ENCODE measurements around the gene SUSD5.
A peak's percentile ranks its signal among the peaks of the same experiment; 100 is the strongest.

Gene SUSD5

GRCh38 chr3:33229947-33230346, 11.3 kb upstream of the SUSD5 start:
- H3K27me3 ChIP-seq (ENCODE audit: low read depth, low read length), result no peaks in the 10 kb centered on the region
- no peaks in the 10 kb centered on the region for H3K4me1 ChIP-seq (ENCODE audit: control insufficient read depth in 1 of 2, insufficient read depth in 2 of 2, low read length in 2 of 2)
- H3K27ac ChIP-seq (ENCODE audit: low read length), result no peak overlapping the region
- H3K36me3 ChIP-seq (ENCODE audit: control insufficient read depth in 1 of 2, insufficient read depth in 2 of 2, low read length in 2 of 2), result no peaks in the 10 kb centered on the region
- no peak overlapping the region for H3K4me3 ChIP-seq (ENCODE audit: low read depth in 1 of 2, low read length in 2 of 2)
- H3K9me3 ChIP-seq (ENCODE audit: control insufficient read depth in 1 of 2, low read length in 2 of 2), result no peaks in the 10 kb centered on the region

- H3K9me3 ChIP-seq (ENCODE audit: control insufficient read depth in 1 of 2, low read length in 2 of 2), result no peaks in the 10 kb centered on the region
- H3K4me3 ChIP-seq (ENCODE audit: low read depth in 1 of 2, low read length in 2 of 2), result no peak overlapping the region
- H3K27ac ChIP-seq (ENCODE audit: low read length), result no peak overlapping the region
- no peaks in the 10 kb centered on the region for H3K36me3 ChIP-seq (ENCODE audit: control insufficient read depth in 1 of 2, insufficient read depth in 2 of 2, low read length in 2 of 2)
- no peaks in the 10 kb centered on the region for H3K27me3 ChIP-seq (ENCODE audit: low read depth, low read length)
- H3K4me1 ChIP-seq (ENCODE audit: control insufficient read depth in 1 of 2, insufficient read depth in 2 of 2, low read length in 2 of 2), result no peaks in the 10 kb centered on the region
Measured at GRCh38 chr3:33229066-33229465, 10.5 kb upstream of the SUSD5 start.

- Histone ChIP-seq H3K4me3 (ENCODE audit: low read depth in 1 of 2, low read length in 2 of 2) (no peak overlapping the region), H3K4me1 (ENCODE audit: control insufficient read depth in 1 of 2, insufficient read depth in 2 of 2, low read length in 2 of 2) (peaks cover 0 to 14% of the 10 kb centered on the region in 2 donors), H3K27ac (ENCODE audit: low read length) (no peak overlapping the region), H3K27me3 (ENCODE audit: low read depth, low read length) (no peaks in the 10 kb centered on the region), H3K36me3 (ENCODE audit: control insufficient read depth in 1 of 2, insufficient read depth in 2 of 2, low read length in 2 of 2) (no peaks in the 10 kb centered on the region), H3K9me3 (ENCODE audit: control insufficient read depth in 1 of 2, low read length in 2 of 2) (no peaks in the 10 kb centered on the region)
Measured at GRCh38 chr3:33221241-33221640, 2.6 kb upstream of the SUSD5 start.

GRCh38 chr3:33219175-33219487, 521 bp upstream of the SUSD5 start:
- no peaks in the 10 kb centered on the region for H3K9me3 ChIP-seq (ENCODE audit: control insufficient read depth in 1 of 2, low read length in 2 of 2)
- H3K27me3 ChIP-seq (ENCODE audit: low read depth, low read length), result no peaks in the 10 kb centered on the region
- H3K4me1 ChIP-seq (ENCODE audit: control insufficient read depth in 1 of 2, insufficient read depth in 2 of 2, low read length in 2 of 2), result peaks cover 0 to 14% of the 10 kb centered on the region in 2 donors
- peak overlapping the region in 1 of 2 donors; percentile 76 for H3K4me3 ChIP-seq (ENCODE audit: low read depth in 1 of 2, low read length in 2 of 2)
- no peak overlapping the region for H3K27ac ChIP-seq (ENCODE audit: low read length)
- no peaks in the 10 kb centered on the region for H3K36me3 ChIP-seq (ENCODE audit: control insufficient read depth in 1 of 2, insufficient read depth in 2 of 2, low read length in 2 of 2)

GRCh38 chr3:33217866-33218445, 654 bp downstream of the SUSD5 start:
- no peaks in the 10 kb centered on the region for H3K27me3 ChIP-seq (ENCODE audit: low read depth, low read length)
- no peaks in the 10 kb centered on the region for H3K9me3 ChIP-seq (ENCODE audit: control insufficient read depth in 1 of 2, low read length in 2 of 2)
- no peak overlapping the region for H3K27ac ChIP-seq (ENCODE audit: low read length)
- no peaks in the 10 kb centered on the region for H3K36me3 ChIP-seq (ENCODE audit: control insufficient read depth in 1 of 2, insufficient read depth in 2 of 2, low read length in 2 of 2)
- H3K4me3 ChIP-seq (ENCODE audit: low read depth in 1 of 2, low read length in 2 of 2), result peak overlapping the region; percentile 31 to 76
- peaks cover 0 to 14% of the 10 kb centered on the region in 2 donors for H3K4me1 ChIP-seq (ENCODE audit: control insufficient read depth in 1 of 2, insufficient read depth in 2 of 2, low read length in 2 of 2)

GRCh38 chr3:33215739-33216138, 2.9 kb downstream of the SUSD5 start:
- Histone ChIP-seq H3K27ac (ENCODE audit: low read length) (no peak overlapping the region), H3K36me3 (ENCODE audit: control insufficient read depth in 1 of 2, insufficient read depth in 2 of 2, low read length in 2 of 2) (no peaks in the 10 kb centered on the region), H3K9me3 (ENCODE audit: control insufficient read depth in 1 of 2, low read length in 2 of 2) (no peaks in the 10 kb centered on the region), H3K4me3 (ENCODE audit: low read depth in 1 of 2, low read length in 2 of 2) (no peak overlapping the region), H3K4me1 (ENCODE audit: control insufficient read depth in 1 of 2, insufficient read depth in 2 of 2, low read length in 2 of 2) (peaks cover 0 to 17% of the 10 kb centered on the region in 2 donors), H3K27me3 (ENCODE audit: low read depth, low read length) (no peaks in the 10 kb centered on the region)

- Histone ChIP-seq H3K27me3 (ENCODE audit: low read depth, low read length) (no peaks in the 10 kb centered on the region), H3K9me3 (ENCODE audit: control insufficient read depth in 1 of 2, low read length in 2 of 2) (no peaks in the 10 kb centered on the region), H3K36me3 (ENCODE audit: control insufficient read depth in 1 of 2, insufficient read depth in 2 of 2, low read length in 2 of 2) (no peaks in the 10 kb centered on the region), H3K27ac (ENCODE audit: low read length) (no peak overlapping the region), H3K4me1 (ENCODE audit: control insufficient read depth in 1 of 2, insufficient read depth in 2 of 2, low read length in 2 of 2) (peaks cover 0 to 3% of the 10 kb centered on the region in 2 donors), H3K4me3 (ENCODE audit: low read depth in 1 of 2, low read length in 2 of 2) (no peak overlapping the region)
Measured at GRCh38 chr3:33212406-33212805, 6.2 kb downstream of the SUSD5 start.

- H3K4me1 ChIP-seq (ENCODE audit: control insufficient read depth in 1 of 2, insufficient read depth in 2 of 2, low read length in 2 of 2), result peaks cover 0 to 3% of the 10 kb centered on the region in 2 donors
- no peaks in the 10 kb centered on the region for H3K9me3 ChIP-seq (ENCODE audit: control insufficient read depth in 1 of 2, low read length in 2 of 2)
- no peaks in the 10 kb centered on the region for H3K36me3 ChIP-seq (ENCODE audit: control insufficient read depth in 1 of 2, insufficient read depth in 2 of 2, low read length in 2 of 2)
- no peaks in the 10 kb centered on the region for H3K27me3 ChIP-seq (ENCODE audit: low read depth, low read length)
- no peak overlapping the region for H3K27ac ChIP-seq (ENCODE audit: low read length)
- H3K4me3 ChIP-seq (ENCODE audit: low read depth in 1 of 2, low read length in 2 of 2), result no peak overlapping the region
Measured at GRCh38 chr3:33211444-33211843, 7.2 kb downstream of the SUSD5 start.

GRCh38 chr3:33209357-33209756, 9.3 kb downstream of the SUSD5 start:
- Histone ChIP-seq H3K27ac (ENCODE audit: low read length) (no peak overlapping the region), H3K4me3 (ENCODE audit: low read depth in 1 of 2, low read length in 2 of 2) (no peak overlapping the region), H3K36me3 (ENCODE audit: control insufficient read depth in 1 of 2, insufficient read depth in 2 of 2, low read length in 2 of 2) (no peaks in the 10 kb centered on the region)

GRCh38 chr3:33202711-33203457, 15.7 kb downstream of the SUSD5 start:
- Histone ChIP-seq H3K27me3 (ENCODE audit: low read depth, low read length) (no peaks in the 10 kb centered on the region), H3K36me3 (ENCODE audit: control insufficient read depth in 1 of 2, insufficient read depth in 2 of 2, low read length in 2 of 2) (no peaks in the 10 kb centered on the region), H3K9me3 (ENCODE audit: control insufficient read depth in 1 of 2, low read length in 2 of 2) (peaks cover 0 to 3% of the 10 kb centered on the region in 2 donors), H3K4me1 (ENCODE audit: control insufficient read depth in 1 of 2, insufficient read depth in 2 of 2, low read length in 2 of 2) (peaks cover 0 to 10% of the 10 kb centered on the region in 2 donors), H3K27ac (ENCODE audit: low read length) (no peak overlapping the region), H3K4me3 (ENCODE audit: low read depth in 1 of 2, low read length in 2 of 2) (no peak overlapping the region)

More at GRCh38 chr3:33209357-33209756, 9.3 kb downstream of the SUSD5 start:
- Histone ChIP-seq H3K27me3 (ENCODE audit: low read depth, low read length) (no peaks in the 10 kb centered on the region), H3K4me1 (ENCODE audit: control insufficient read depth in 1 of 2, insufficient read depth in 2 of 2, low read length in 2 of 2) (peaks cover 0 to 3% of the 10 kb centered on the region in 2 donors), H3K9me3 (ENCODE audit: control insufficient read depth in 1 of 2, low read length in 2 of 2) (no peaks in the 10 kb centered on the region)

- no peak overlapping the region for H3K27ac ChIP-seq (ENCODE audit: low read length)
- no peaks in the 10 kb centered on the region for H3K27me3 ChIP-seq (ENCODE audit: low read depth, low read length)
- peaks cover 0 to 10% of the 10 kb centered on the region in 2 donors for H3K4me1 ChIP-seq (ENCODE audit: control insufficient read depth in 1 of 2, insufficient read depth in 2 of 2, low read length in 2 of 2)
- H3K9me3 ChIP-seq (ENCODE audit: control insufficient read depth in 1 of 2, low read length in 2 of 2), result peaks cover 0 to 3% of the 10 kb centered on the region in 2 donors
- H3K4me3 ChIP-seq (ENCODE audit: low read depth in 1 of 2, low read length in 2 of 2), result no peak overlapping the region
- H3K36me3 ChIP-seq (ENCODE audit: control insufficient read depth in 1 of 2, insufficient read depth in 2 of 2, low read length in 2 of 2), result no peaks in the 10 kb centered on the region
Measured at GRCh38 chr3:33201195-33201594, 17.4 kb downstream of the SUSD5 start.

- no peaks in the 10 kb centered on the region for H3K4me1 ChIP-seq (ENCODE audit: control insufficient read depth in 1 of 2, insufficient read depth in 2 of 2, low read length in 2 of 2)
- no peak overlapping the region for H3K27ac ChIP-seq (ENCODE audit: low read length)
- no peak overlapping the region for H3K4me3 ChIP-seq (ENCODE audit: low read depth in 1 of 2, low read length in 2 of 2)
- H3K36me3 ChIP-seq (ENCODE audit: control insufficient read depth in 1 of 2, insufficient read depth in 2 of 2, low read length in 2 of 2), result no peaks in the 10 kb centered on the region
- H3K9me3 ChIP-seq (ENCODE audit: control insufficient read depth in 1 of 2, low read length in 2 of 2), result peaks cover 0 to 3% of the 10 kb centered on the region in 2 donors
- H3K27me3 ChIP-seq (ENCODE audit: low read depth, low read length), result no peaks in the 10 kb centered on the region
Measured at GRCh38 chr3:33196538-33196937, 22.1 kb downstream of the SUSD5 start.
